Measurements from ENCODE around the gene EXOC4.

GRCh38 chr7:133502498-133502897 is 249.6 kb downstream of the EXOC4 start:
- no peak for TF ChIP-seq EZH2 (IDR thresholded peaks at IDR 0.05)
- no peak for TF ChIP-seq POLR2AphosphoS5 (IDR thresholded peaks at IDR 0.05; ENCODE audit: borderline replicate concordance, low read depth, low read length)
- TF ChIP-seq FOXP2 (optimal IDR thresholded peaks at IDR 0.05; ENCODE audit: control extremely low read depth, extremely low read length, insufficient read depth) = no peak

Data from SK-N-MC (cell line).